H1 (cell line): ENCODE data around the gene OST4.

Source experiments
- CBX8 ChIP-seq: fragments of 300-800, 300-1000 bp; sonication (generic); IDR thresholded peaks from 2 replicates; pipeline ENCODE4 v1.7.1; 2016; ENCODE audit warnings: low read depth, low read length, borderline replicate concordance
- CEBPB ChIP-seq: IDR thresholded peaks from 2 replicates; pipeline ENCODE4 v1.6.1; 2012; ENCODE audit warnings: low read depth, low read length
- CHD2 ChIP-seq: IDR thresholded peaks from 2 replicates; pipeline ENCODE4 v1.6.1; 2012; ENCODE audit warnings: low read length, improper control_type of control experiment
- CREB1 ChIP-seq: IDR thresholded peaks from 2 replicates; pipeline ENCODE4 v1.6.1; 2012; ENCODE audit warnings: inconsistent platforms
- EZH2 ChIP-seq: fragments of 200-600 bp; sonication (generic); IDR thresholded peaks from 2 replicates; pipeline ENCODE4 v1.7.1; 2012; ENCODE audit warnings: low read depth, mild to moderate bottlenecking, moderate library complexity, low read length, inconsistent platforms; ENCODE audit not compliant: severe bottlenecking
- MAFK ChIP-seq: IDR thresholded peaks from 2 replicates; pipeline ENCODE4 v1.6.1; 2012; ENCODE audit warnings: low read depth, mild to moderate bottlenecking, improper control_type of control experiment, low read length
- SAP30 ChIP-seq: fragments of 300-600 bp; sonication (generic); IDR thresholded peaks from 2 replicates; pipeline ENCODE4 v1.7.1; 2012; ENCODE audit warnings: low read length, moderate library complexity, mild to moderate bottlenecking, inconsistent platforms; ENCODE audit not compliant: insufficient read depth, insufficient replicate concordance
- TAF1 ChIP-seq: IDR thresholded peaks from 2 replicates; pipeline ENCODE4 v1.6.1; 2011; ENCODE audit warnings: mild to moderate bottlenecking, low read depth, low read length
- TF ChIP-seq, protein P1 (sequence below), 3 experiments: IDR thresholded peaks; 1 replicate in 2 of 3; 2 replicates in 1 of 3; pipeline versions ENCODE4 v1.5.1 to v1.6.1; 2011; ENCODE audit warnings: low read length in 3 of 3, mild to moderate bottlenecking in 3 of 3, inconsistent platforms in 2 of 3, low read depth in 1 of 3, moderate library complexity in 1 of 3; ENCODE audit not compliant: insufficient read depth in 1 of 3; ENCODE audit errors: control extremely low read depth in 1 of 3

DNA sequence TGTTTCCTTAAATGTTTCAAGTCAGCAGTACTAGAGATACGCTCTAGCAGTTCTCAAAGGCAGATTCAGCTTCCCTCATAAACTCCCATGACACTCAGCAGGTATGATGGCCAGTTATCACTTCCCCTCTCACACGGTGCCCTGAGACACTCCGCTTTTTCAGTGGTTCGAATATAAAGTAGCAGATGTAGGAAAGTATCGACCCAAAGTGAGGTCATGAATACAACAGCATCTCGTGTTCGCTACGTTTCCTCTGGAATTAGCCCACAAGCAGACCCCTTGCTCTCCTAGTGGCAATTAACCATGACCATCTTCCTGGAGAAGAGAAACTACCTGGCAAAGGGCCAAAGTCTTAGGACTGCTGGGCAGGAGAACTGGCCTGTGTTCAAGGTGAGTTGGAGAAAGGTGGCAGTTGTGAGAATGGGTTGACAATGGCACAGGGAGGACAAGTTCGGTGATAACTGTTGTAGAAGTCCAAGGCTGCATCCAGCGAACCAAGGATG, 29.2 kb downstream of the OST4 start:
- TF ChIP-seq TAF1 (no peak), EZH2 (no peak), SAP30 (no peak), CREB1 (no peak), CBX8 (no peak), MAFK (no peak), CHD2 (no peak), CEBPB (no peak)
- TF ChIP-seq, protein P1, sequence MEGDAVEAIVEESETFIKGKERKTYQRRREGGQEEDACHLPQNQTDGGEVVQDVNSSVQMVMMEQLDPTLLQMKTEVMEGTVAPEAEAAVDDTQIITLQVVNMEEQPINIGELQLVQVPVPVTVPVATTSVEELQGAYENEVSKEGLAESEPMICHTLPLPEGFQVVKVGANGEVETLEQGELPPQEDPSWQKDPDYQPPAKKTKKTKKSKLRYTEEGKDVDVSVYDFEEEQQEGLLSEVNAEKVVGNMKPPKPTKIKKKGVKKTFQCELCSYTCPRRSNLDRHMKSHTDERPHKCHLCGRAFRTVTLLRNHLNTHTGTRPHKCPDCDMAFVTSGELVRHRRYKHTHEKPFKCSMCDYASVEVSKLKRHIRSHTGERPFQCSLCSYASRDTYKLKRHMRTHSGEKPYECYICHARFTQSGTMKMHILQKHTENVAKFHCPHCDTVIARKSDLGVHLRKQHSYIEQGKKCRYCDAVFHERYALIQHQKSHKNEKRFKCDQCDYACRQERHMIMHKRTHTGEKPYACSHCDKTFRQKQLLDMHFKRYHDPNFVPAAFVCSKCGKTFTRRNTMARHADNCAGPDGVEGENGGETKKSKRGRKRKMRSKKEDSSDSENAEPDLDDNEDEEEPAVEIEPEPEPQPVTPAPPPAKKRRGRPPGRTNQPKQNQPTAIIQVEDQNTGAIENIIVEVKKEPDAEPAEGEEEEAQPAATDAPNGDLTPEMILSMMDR (IDR thresholded peaks at IDR 0.05; ENCODE audit: control extremely low read depth in 1 of 3, insufficient read depth in 1 of 3, low read depth in 1 of 3, low read length in 3 of 3), result no peak
